ENCODE measurements around the gene CPNE5.

DNA sequence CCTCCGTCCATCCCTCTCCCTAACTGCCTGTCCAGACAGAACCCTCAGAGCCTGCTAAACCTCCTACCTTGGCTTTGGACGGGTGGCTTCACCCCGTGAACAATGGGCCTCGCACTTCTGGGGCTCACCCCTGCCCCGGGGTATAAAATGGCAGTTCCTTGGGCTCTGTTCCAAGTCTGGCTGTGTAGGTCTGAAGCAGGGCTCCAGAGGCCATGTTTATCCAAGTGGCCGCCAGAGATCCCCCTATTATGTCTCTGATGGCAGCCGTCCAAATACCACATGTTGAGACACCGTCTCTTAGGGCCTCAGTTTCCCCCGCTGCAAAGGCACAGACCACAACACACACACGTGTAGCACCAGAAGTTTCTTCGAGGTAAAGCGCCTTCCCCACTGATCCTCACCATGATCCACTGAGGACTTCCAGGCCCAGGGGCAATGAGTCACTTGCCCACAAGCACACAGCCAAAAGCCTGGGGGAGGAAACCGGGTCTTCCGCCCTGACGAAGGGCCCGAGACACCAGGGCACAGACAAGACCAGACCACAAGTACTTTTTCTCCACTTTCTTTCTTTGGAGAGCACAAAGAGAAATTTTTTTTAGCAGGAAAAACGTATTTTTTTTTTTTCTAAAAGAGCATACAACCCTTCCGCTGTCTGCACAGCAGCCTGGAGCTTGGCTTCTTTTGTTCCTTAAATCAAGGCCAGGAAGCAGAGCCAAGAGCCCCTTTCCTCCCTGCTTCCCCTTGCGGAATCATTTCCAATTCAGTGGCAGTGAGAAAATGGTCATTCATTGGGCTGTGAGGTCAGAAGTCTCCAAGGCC lies 11.8 kb downstream of the CPNE5 start:
- TF ChIP-seq EZH2 (IDR thresholded peaks at IDR 0.05; ENCODE audit: low read length, unreplicated experiment) (no peak), CTCF (conservative IDR thresholded peaks at IDR 0.05; ENCODE audit: low read depth, low read length) (no peak), EZH2phosphoT487 (IDR thresholded peaks at IDR 0.05; ENCODE audit: borderline replicate concordance, low read length) (no peak)
